ENCODE data around the gene FADS1.

The FADS1 gene

DNA sequence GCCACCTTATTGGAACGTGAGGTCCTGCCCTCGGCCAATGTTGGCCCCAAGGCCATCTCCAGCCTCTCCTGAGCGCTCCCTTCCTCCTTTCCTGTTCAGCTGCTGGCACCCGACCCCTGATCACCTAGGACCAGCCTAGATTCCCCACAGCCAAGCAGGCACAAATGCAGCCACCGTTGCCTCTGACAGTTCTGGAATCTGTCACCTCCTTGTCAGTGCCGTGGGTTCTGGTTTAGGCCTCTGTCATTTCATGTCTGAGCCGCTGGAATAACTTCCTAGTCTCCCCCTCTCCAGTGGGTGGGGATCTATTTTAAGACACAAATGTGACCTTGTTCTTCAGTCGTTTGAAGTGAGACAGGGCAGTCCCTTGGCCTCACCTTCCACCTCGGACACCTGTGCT lies 44.8 kb upstream of the FADS1 start:
- no peak overlapping the region for H3K4me3 ChIP-seq (ENCODE audit: low read depth, low read length)
- in situ Hi-C loops (cut with HindIII; ENCODE audit: low sequenced_read_pairs) = no loop called here
- no peak for TF ChIP-seq CTCF (IDR thresholded peaks at IDR 0.05; ENCODE audit: low read depth, low read length, missing control alignments)
- no peak for DNase-seq (ENCODE audit: low read depth)

- H3K4me3 ChIP-seq (ENCODE audit: low read depth, low read length) = no peak overlapping the region
- DNase-seq (ENCODE audit: low read depth) = peak; percentile 28
- in situ Hi-C loops (cut with HindIII; ENCODE audit: low sequenced_read_pairs) = no loop called here
- TF ChIP-seq CTCF (IDR thresholded peaks at IDR 0.05; ENCODE audit: low read depth, low read length, missing control alignments) = no peak
These were observed 43.5 kb upstream of the FADS1 start for GRCh38 chr11:61860054-61860903.

DNA sequence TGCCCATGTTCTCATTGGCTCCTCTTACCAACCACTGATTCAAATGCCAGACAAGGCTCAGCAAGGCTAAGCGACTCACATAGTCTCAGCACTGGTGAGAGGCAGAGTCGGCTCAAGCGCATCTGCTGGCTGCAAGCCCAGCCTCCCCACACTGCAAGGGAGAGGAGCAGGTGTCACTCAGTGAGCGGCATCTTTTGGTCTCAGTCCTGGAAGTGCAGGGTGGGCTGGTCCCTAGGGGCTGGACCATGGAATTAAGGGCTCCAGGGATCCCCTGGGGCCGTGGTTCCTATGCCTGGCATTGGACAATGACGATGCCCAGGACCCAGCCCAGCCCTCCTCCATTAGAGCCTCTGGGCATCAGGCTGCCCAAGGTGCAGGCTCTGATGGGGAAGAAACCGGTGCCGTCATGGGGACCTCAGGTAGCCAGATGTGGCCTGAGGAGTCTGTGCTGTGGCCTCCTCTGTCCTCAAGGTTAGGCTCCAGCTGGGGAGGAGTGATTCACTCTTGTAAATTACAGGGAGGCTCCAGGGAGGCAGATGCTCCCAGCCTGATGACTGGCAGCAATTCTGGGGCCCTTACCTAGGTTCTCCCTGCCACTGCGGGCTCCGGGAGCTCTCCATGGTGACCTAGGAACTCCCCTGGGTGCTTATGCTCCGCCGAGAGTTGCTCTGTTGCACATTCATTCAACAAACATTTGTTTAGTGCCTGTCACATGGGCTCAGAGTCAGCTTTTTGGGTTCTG lies 39.3 kb upstream of the FADS1 start:
- in situ Hi-C loops (cut with HindIII; ENCODE audit: low sequenced_read_pairs) = no loop called here
- TF ChIP-seq CTCF (IDR thresholded peaks at IDR 0.05; ENCODE audit: low read depth, low read length, missing control alignments) = no peak
- no peak for DNase-seq (ENCODE audit: low read depth)
- no peak overlapping the region for H3K4me3 ChIP-seq (ENCODE audit: low read depth, low read length)

DNA sequence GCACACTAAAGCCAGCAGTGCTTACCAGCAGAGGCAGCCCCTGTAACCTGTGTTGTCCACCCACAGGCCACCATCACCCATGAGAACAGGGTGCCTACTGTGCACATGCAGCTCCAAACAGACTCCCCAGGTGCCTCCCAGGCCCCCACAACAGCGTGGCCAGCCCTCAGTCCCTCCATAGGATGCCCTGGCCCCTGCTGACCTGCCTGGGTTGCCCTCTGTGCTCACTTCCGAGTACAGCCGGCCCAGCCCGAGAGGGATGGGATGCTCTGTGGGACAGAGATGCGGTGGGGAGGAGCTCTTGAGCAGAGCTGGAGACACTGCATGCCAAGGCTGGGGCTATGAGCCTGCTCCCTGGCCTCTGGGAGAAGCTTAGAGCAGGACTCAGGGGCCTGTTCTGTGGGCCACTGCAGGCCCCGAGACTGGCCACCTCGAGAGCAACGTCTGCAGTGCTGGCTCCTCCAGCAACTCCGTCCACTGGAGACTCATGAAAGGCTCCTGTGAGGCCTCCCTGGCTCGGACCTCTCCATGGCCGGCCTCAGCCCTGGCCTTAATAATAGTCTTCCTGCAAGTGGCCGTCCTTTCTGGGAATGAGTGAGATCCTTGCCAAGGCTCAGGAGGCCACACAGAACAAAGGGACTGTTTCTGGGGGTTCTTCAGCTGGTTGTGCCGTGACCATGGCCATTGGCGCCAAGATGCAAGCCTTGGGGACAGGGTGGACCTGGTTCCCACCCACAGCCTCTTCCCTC lies 38.3 kb upstream of the FADS1 start:
- in situ Hi-C loops (cut with HindIII; ENCODE audit: low sequenced_read_pairs) = no loop called here
- no peak for TF ChIP-seq CTCF (IDR thresholded peaks at IDR 0.05; ENCODE audit: low read depth, low read length, missing control alignments)
- no peak overlapping the region for H3K4me3 ChIP-seq (ENCODE audit: low read depth, low read length)
- no peak for DNase-seq (ENCODE audit: low read depth)

- H3K4me3 ChIP-seq (ENCODE audit: low read depth, low read length) = no peak overlapping the region
- TF ChIP-seq CTCF (IDR thresholded peaks at IDR 0.05; ENCODE audit: low read depth, low read length, missing control alignments) = no peak
- in situ Hi-C loops (cut with HindIII; ENCODE audit: low sequenced_read_pairs) = no loop called here
- no peak for DNase-seq (ENCODE audit: low read depth)
These were observed 37.5 kb upstream of the FADS1 start for GRCh38 chr11:61854206-61854895.

GRCh38 chr11:61853698-61854169 lies 36.9 kb upstream of the FADS1 start:
- in situ Hi-C loops (cut with HindIII; ENCODE audit: low sequenced_read_pairs) = no loop called here

More at GRCh38 chr11:61853698-61854169, 36.9 kb upstream of the FADS1 start:
- no peak for TF ChIP-seq CTCF (IDR thresholded peaks at IDR 0.05; ENCODE audit: low read depth, low read length, missing control alignments)
- H3K4me3 ChIP-seq (ENCODE audit: low read depth, low read length) = no peak overlapping the region
- DNase-seq (ENCODE audit: low read depth) = no peak
